Hypothalamus (tissue), 51 donors: ENCODE results near the gene EPS15.
"Not testable (repeated sequence)": the region's sequence is repeated elsewhere in the genome, so short reads cannot be mapped to it uniquely, and the experiment has no call there.

Source experiments
- DNase-seq, 51 donors: peaks; one replicate each; lab custom pipeline; 2025; lab: John Stamatoyannopoulos, UW

Gene EPS15

GRCh38 chr1:51409755-51410541, 109.1 kb downstream of the EPS15 start:
- not testable (repeated sequence) for DNase-seq

GRCh38 chr1:51392241-51392640, 126.8 kb downstream of the EPS15 start:
- no peak for DNase-seq

DNA sequence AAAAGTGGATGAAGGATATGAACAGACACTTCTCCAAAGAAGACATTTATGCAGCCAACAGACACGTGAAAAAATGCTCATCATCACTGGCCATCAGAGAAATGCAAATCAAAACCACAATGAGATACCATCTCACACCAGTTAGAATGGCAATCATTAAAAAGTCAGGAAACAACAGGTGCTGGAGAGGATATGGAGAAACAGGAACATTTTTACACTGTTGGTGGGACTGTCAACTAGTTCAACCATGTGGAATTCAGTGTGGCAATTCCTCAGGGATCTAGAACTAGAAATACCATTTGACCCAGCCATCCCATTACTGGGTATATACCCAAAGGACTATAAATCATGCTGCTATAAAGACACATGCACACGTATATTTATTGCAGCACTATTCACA, 128.4 kb downstream of the EPS15 start:
- DNase-seq = not testable (repeated sequence)

DNA sequence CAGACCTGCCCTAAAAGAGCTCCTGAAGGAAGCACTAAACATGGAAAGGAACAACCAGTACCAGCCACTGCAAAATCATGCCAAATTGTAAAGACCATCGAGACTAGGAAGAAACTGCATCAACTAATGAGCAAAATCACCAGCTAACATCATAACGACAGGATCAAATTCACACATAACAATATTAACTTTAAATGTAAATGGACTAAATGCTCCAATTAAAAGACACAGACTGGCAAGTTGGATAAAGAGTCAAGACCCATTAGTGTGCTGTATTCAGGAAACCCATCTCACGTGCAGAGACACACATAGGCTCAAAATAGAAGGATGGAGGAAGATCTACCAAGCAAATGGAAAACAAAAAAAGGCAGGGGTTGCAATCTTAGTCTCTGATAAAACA, 131.8 kb downstream of the EPS15 start:
- DNase-seq = not testable (repeated sequence)

DNA sequence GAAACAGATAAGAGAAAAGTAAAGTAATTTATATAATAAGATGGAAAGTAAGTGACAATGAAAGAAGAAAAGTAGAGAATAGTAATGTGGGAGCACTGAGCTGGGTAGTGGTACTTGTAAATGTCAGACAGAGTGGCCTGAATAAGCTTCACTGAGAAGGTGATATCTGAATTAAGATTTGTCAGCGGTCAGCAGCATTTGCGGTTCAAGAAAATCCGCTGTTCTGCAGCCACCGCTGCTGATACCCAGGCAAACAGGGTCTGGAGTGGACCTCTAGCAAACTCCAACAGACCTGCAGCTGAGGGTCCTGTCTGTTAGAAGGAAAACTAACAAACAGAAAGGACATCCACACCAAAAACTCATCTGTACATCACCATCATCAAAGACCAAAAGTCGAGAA, 132.8 kb downstream of the EPS15 start:
- not testable (repeated sequence) for DNase-seq

GRCh38 chr1:51385776-51386175, 133.3 kb downstream of the EPS15 start:
- no peak for DNase-seq

DNA sequence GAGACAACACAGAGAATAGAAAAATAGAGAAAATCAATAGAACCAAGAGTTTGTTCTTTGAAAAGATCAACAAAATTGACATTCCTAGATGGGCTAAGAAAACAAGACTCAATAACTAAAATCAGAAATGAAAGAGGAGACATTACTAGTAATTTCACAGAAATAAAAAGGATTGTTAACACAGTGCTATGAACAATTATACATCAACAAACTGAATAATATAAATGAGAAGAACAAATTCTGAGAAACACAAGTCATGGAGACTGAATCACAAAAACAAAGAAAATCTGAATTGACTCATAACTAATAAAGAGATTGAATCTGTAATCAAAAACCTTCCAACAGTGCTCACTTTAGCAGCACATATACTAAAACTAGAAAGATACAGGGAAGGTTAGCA, 137.1 kb downstream of the EPS15 start:
- no peak for DNase-seq

DNA sequence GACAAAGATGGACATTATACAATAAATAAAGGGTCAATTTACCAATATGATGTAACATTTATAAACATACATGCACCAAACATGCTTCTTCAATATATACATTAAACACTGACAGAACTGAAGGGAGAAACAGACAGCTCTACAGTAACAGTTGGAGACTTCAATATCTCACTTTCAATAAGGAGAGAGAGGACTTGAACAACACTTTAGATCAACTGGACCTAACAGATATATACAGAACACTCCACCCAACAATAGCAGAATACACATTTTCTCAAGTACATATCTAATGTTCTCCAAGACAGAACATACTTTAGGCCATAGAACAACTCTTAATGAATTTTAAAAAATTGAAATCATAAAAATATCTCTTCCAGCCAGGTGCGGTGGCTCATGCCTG, 138.1 kb downstream of the EPS15 start:
- DNase-seq = no peak

- no peak for DNase-seq
These were observed 140.2 kb downstream of the EPS15 start for GRCh38 chr1:51378871-51379270.

DNA sequence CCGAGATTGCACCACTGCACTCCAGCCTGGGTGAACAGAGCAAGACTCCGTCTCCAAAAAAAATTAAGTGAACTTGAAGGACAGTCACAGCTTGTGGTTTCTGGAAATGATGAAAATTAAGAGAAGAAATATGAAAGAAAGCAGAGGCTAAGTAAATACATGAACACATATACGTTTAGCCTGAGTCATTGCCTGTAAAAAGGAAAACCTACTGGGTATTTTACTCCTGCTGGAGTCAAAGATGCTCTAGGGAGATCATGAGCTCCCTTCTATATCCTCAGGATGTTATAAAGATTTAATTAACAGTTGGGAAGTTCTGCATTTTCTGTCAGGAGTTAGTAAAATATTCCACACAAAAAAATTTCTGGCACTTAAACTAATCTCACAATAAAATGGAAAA, 145.2 kb downstream of the EPS15 start:
- DNase-seq = no peak

DNA sequence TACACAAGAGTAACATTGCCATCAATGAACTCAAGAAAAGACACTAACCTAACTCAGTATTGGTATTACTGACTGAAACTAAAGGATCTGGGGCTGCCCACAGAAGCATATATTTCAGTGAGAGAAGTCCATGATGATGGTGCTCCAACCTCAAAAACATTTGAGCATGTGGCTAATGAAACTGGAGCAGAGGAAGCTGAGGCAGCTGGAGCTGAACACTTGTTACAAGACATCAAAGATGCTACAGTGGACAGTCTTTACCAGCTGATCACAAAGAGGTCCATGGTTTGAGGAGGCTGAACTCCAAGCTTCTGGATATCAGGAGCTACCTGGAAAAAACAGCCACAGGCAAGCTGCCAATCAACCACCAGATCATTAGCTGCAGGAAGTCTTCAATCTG, 146.5 kb downstream of the EPS15 start:
- DNase-seq = no peak

DNA sequence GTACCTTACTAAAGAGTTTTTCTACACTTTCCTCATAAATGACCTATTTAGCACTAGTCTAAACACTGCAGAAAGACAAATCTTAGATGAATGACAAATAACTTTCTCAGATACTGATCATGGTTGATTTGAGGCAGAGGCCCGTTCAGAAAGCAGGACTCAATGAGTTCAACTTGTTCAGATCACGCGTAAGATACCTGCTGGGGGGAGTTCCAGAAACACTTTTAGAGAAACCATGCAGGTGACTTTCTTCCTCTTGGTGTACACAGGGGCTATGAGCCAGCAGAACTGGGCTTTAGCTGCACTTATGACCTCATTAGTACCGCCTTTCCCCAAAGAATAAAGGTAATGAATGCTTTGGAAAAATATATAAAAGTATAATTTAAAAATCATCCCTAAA, 149.9 kb downstream of the EPS15 start:
- DNase-seq = no peak

DNA sequence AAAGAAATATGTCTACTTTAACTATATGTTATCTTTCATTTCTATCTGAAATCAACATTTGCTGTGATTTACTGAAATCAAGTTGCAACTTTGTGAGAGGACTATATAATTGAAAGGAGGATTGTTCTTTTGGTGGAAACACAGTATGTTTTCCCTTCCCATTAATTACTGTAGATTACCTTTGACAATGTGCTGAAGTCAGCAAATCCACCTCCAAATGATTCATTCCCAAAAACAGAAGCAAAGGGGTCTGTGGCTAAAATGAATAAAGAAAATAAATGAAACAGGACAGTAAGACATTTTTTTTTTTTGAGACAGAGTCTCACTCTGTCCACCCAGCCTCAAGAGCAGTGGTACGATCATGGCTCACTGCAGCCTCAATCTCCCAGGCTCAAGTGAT, 153.3 kb downstream of the EPS15 start:
- no peak for DNase-seq

DNA sequence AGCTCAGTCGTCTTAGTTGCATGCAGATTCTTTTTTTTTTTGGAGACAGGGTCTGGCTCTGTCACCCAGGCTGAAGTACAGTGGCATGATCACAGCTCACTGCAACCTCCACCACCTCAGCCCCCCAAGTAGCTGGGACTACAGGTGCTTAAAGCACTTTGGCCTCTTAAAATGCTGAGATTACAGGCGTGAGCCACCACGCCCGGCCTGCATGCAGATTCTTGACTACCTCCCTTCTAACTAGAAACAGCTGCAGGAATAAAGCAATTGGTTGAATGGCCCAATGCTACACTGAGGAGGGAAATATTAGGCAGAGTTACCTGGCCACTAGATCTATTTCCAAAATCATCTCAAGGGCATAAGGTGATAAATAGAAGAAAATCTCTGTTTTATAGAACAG, 159.2 kb downstream of the EPS15 start:
- DNase-seq = no peak

DNA sequence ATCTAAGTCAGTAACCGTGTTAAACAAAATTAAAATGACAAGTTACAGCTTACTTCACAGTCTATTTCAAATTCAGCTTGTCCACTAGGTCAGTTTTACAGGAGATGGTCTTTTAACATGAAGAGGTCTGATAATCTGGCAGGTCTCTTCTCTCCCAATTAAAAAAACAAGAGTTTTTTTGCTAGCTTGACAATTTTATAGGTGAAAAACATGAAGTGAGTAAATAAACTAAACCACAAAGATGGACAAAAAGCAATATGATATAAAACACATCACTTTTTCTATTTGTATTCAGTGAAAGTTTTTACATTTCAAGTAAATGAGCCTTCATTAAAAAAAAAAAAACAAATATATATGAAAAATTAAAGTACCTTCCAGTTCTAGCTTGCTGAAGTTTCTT, 163.7 kb downstream of the EPS15 start:
- DNase-seq = no peak

GRCh38 chr1:51354416-51354815, 164.7 kb downstream of the EPS15 start:
- no peak for DNase-seq

- DNase-seq = no peak
These were observed 167.2 kb downstream of the EPS15 start for GRCh38 chr1:51351907-51352306.

DNA sequence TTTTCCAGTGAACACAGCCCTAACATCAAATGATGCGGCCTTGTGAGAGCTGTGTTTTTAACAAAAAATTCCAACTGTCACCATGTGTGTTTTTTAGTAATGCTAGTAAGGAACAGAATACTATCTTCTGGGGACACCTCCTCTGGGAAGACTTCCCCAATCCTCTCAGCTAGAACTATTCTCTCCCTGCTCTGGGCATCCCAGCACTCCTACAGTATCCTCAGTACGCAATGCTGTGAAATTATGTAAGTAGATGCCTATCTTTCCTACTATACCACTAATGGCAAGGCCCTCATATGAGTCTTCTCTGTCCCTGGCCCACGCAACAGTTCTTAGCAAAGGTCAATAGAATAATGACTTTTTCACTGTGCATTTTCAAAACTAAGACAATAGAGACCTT, 169.2 kb downstream of the EPS15 start:
- DNase-seq = no peak

DNA sequence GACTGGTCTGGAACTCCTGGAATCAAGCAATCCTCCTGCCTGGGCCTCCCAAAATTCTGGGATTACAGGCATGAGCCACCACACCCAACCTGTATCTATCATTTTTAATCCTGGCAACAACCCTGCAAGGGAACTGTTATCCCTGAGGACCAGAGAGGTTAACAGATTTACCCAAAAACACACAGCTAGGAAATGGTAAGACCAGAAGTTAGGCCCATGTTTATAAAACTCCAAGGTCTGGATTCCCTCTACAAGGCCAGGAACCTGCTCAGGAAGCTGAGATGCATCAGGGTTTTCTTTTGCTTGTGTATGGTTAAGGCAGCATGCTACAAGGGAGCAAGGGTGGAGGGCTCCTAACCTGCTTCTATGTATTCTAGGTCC, 170.9 kb downstream of the EPS15 start:
- no peak for DNase-seq

GRCh38 chr1:51347398-51348146, 171.5 kb downstream of the EPS15 start:
- no peak for DNase-seq

DNA sequence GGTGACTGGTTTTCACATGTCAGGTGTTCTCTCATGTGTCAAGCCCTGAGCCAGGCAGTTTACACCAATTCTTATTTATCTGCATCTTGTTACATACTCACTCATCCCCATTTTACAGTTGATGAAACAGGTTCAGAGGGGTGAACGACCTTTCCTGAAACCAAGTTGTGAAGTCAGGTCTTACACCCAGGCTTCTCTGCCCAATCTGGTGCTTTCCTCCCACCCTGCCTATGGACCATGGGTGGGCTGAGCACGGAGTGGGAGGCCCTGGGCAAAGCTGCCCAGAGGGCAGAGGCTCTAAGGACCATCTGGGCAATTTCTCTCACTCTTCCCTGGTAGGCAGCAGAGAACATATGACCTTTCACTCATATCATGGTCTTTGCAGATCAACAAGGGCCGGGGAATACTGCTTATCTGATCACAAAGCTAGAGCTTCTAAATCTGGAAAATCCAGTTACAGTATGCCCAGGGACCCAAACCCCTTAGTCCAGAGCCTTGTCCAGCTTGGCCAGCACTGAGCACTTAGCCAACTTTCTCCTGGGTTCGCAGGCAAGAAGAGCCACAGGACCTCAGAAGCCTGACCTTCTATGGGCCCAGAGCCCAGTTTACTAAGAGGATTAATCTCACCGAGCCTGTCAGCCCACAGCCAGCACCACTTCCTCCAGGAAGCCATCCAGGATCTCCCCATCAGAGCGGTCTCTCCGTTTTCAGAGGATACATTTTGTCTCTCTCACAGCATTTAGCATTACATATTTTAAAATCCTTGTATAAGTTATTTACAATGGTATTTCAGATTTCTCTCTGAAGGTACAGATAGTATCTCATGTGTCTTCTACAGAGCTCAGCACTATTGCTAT, 172.8 kb downstream of the EPS15 start:
- no peak for DNase-seq
